ENCODE results near the gene SLC6A11.

DNA sequence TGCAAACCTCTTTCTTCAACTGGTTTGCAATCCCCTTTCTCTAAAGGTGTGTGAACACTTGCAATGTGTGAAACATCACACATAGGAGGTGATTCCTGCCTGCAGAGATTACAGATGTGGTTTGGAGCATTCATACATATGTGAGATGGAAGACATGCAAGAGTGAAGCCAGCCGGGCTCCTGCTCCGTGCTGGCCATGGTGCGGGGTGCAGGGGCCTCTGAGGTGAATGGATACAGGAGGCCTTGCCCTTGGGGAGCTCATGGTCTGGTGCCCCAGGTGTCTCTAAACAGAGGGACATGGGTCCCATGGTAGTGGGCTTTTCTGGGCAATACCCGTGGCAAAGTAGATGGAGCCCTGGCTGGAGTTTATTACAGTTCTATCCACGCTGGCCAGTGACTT lies 6.0 kb downstream of the SLC6A11 start:
- TF ChIP-seq, protein P1, sequence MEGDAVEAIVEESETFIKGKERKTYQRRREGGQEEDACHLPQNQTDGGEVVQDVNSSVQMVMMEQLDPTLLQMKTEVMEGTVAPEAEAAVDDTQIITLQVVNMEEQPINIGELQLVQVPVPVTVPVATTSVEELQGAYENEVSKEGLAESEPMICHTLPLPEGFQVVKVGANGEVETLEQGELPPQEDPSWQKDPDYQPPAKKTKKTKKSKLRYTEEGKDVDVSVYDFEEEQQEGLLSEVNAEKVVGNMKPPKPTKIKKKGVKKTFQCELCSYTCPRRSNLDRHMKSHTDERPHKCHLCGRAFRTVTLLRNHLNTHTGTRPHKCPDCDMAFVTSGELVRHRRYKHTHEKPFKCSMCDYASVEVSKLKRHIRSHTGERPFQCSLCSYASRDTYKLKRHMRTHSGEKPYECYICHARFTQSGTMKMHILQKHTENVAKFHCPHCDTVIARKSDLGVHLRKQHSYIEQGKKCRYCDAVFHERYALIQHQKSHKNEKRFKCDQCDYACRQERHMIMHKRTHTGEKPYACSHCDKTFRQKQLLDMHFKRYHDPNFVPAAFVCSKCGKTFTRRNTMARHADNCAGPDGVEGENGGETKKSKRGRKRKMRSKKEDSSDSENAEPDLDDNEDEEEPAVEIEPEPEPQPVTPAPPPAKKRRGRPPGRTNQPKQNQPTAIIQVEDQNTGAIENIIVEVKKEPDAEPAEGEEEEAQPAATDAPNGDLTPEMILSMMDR (IDR thresholded peaks at IDR 0.05): no peak
- no peak for TF ChIP-seq POLR2A (IDR thresholded peaks at IDR 0.05)
- TF ChIP-seq EP300 (IDR thresholded peaks at IDR 0.05): no peak
- TF ChIP-seq POLR2AphosphoS5 (IDR thresholded peaks at IDR 0.05): no peak

All from upper lobe of left lung (tissue), 4 donors.